Activated CD4-positive, alpha-beta T cell treated with anti-CD3 and anti-CD28 coated beads for 4 hours (primary cell): Measurements from ENCODE around the gene CMBL.
"Not testable (repeated sequence)": the region's sequence is repeated elsewhere in the genome, so short reads cannot be mapped to it uniquely, and the experiment has no call there.

Source experiments
- DNase-seq, 2 donors: peaks; one replicate each; pipeline ENCODE4 v3.0.0-alpha.2; 2020

Gene CMBL

GRCh38 chr5:10333154-10334006 lies 25.7 kb upstream of the CMBL start:
- no peak for DNase-seq

- no peak for DNase-seq
Observed at GRCh38 chr5:10332301-10332700, 24.6 kb upstream of the CMBL start.

GRCh38 chr5:10331341-10331796 lies 23.7 kb upstream of the CMBL start:
- DNase-seq = no peak

GRCh38 chr5:10330511-10331230 lies 23.0 kb upstream of the CMBL start:
- DNase-seq = no peak

GRCh38 chr5:10329820-10330481 lies 22.2 kb upstream of the CMBL start:
- DNase-seq = no peak

DNA sequence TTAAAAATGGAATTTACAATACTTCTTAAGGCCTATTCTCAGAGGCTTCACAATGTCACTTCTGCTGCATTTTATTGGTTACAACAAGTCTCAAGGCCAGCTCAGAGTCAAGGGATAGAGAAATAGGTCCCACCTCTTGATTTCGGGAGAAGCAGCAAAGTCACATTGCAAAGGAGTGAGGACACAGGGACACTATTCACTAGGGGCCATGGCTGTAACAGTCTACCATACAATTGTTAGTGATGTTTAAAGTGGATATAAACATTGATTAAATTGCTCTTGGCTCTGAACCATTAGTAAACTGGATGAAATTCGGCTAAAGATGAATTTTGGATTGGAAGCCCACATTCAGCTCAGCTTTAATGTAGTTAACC lies 21.7 kb upstream of the CMBL start:
- no peak for DNase-seq

- no peak for DNase-seq
Observed at GRCh38 chr5:10328323-10328722, 20.6 kb upstream of the CMBL start.

DNA sequence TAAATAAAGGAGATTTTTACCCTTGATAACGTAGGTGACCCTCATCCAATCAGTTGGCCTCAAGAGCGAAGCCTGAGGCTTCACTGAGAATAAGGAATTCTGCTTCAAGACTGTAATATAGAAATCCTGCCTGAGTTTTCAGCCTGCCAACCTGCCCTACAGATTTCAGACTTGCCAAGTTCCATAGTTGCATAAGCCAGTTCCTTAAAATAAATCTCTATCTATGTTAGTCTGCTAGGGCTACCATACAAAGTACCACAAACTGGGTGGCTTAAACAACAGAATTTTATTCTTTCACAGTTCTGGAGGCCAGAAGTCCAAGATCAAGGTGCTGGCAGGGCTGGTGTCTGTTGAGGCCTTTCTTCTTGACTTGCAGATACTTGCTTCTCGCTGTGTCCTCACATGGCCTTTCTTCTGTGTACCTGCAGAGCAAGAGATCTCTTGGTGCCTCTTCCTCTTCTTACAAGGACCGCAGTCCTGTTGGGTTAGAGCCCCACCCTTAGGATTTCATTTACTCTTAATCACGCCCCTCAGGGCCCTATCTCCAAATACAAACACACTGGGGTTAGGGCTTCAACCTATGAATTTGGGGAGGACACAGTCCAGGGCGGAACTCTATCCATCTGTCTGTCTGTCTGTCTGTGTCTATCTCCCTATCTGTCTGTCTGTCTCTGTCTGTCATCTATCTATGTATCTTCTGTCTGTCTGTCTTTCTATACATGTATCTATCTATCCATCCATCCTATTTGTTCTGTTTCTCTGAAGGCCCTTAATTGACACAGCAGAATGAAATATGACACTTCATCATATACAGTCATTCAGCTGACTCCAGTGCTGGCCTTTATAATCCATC lies 17.0 kb upstream of the CMBL start:
- no peak for DNase-seq

GRCh38 chr5:10323588-10324488 lies 16.1 kb upstream of the CMBL start:
- DNase-seq = no peak

- no peak for DNase-seq
Observed at GRCh38 chr5:10321882-10322281, 14.2 kb upstream of the CMBL start.

DNA sequence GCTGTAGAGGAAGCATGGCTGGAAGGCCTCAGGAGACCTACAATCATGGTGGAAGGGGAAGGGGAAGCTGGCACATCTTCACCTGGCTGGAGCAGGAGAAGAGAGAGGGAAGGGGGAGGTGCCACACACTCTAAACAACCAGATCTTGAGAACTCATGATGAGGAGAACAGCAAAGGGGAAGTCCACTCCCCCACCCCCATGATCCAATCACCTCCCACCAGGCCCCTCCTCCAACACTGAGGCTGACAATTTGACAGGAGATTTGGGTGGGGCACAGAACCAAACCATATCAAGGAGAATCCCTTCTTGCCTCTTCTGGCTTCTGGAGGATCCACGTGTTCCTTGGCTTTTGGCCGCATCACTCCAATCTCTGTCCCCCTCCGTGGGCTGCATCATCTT lies 13.1 kb upstream of the CMBL start:
- no peak for DNase-seq

- no peak for DNase-seq
Observed at GRCh38 chr5:10319202-10319851, 11.6 kb upstream of the CMBL start.

GRCh38 chr5:10317825-10318682 lies 10.4 kb upstream of the CMBL start:
- no peak for DNase-seq

DNA sequence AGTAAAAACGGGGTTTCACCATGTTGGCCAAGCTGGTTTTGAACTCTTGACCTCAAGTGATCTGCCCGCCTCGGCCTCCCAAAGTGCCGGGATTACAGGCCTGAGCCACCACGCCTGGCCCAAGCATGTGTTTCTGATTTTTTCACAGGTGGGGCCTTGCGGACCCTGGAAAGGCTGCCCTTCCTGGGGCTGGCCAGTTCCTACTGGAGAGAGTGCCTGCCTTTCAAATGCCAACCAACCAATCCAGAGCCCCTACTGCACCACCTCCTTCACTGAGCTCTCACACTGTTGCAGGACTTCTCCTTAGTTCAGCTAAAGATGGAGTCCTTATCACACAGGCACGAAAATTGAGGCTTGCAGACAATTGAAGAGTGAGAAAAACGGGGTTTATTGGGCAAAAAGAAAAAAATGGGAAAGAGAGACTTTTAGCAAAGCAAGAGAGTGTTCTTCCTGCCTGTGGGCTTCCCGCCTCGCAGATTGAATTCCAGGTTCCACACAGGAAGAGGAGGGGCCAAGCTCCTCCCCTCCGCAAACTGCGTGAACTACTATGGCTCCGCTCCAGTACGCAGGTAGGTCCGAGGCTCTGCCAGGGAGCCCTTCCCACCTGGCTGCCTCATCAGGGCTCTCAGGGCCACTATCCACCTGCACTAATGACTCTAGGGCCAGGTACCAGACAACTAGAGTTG lies 8.3 kb upstream of the CMBL start:
- no peak for DNase-seq

- DNase-seq = no peak
Observed at GRCh38 chr5:10315201-10315600, 7.5 kb upstream of the CMBL start.

DNA sequence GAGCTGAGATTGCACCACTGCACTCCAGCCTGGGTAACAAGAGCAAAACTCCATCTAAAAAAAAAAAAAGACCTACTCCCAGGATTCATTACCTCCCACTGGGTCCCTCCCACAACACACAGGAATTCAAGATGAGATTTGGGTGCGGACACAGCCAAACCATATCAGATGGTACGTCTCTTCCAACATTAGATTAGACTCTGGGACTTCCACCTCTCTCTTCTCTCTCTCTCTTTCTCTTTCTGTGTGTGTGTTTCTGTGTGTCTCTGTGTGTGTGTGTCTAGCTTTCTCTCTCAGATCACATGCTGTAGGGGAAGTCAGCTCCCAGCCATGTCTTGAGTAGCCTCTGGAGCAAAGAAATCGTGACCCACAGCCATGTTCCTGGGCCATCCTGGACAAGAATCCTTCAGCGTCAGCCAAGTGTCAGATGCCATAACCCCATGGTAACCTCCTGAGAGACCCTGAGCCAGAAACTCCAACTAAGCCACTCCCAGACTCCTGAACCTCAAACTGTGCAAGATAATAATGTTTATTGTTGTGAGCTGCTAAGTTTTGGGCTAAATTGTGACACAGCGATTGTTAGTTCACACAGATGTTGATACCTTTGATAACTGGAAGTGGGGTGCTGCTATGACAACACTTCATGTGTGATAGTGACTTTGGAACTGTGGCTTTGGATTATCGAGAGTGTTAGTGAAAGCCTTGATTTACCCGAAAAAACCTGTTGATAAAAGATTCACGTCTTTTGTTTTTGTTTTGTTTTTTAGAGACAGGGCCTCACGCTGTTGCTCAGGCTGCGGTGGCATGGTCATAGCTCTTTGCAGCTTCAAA lies 4.1 kb upstream of the CMBL start:
- no peak for DNase-seq

DNA sequence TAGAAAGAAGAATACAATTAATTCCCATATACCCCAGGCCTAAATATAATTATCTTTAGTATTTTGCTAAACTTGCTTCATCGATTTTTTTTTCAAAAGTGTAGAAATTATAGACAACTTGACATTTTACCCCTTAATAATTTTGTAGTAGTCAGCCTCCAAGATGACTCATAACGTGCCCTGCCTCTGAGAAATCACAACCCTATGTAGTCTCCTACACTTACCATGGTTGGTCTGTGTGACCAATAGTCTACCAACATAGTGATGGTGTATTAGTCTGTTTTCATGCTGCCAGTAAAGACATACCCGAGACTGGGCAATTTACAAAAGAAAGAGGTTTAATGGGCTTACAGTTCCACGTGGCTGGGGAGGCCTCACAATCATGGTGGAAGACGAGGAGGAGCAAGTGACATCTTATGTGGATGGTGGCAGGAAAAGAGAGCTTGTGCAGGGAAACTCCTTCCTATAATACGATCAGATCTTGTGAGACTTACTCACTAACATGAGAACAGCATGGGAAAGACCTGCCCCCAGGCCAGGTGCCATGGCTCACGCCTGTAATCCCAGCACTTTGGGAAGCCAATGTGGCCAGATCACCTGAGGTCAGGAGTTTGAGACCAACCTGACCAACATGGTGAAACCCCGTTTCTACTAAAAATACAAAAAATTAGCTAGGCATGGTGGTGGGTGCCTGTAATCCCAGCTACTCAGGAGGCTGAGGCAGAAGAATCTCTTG lies 3.3 kb upstream of the CMBL start:
- DNase-seq = not testable (repeated sequence)
